HEK293T (cell line): ENCODE results near the gene PLEKHM2.

Source experiments
- BHLHE40 ChIP-seq: fragments of 450-650 bp; IDR thresholded peaks from 2 replicates; pipeline ENCODE4 v1.6.1; 2016; ENCODE audit warnings: mild to moderate bottlenecking, moderate library complexity, borderline replicate concordance
- CTBP1 ChIP-seq: fragments of 450-650 bp; IDR thresholded peaks from 2 replicates; pipeline ENCODE4 v1.6.1; 2016; ENCODE audit warnings: borderline replicate concordance
- ELF4 ChIP-seq: fragments of 450-650 bp; IDR thresholded peaks from 2 replicates; pipeline ENCODE4 v1.6.1; 2017; ENCODE audit warnings: antibody characterized with exemption
- FOXK2 ChIP-seq: fragments of 450-650 bp; IDR thresholded peaks from 2 replicates; pipeline ENCODE4 v1.6.1; 2016; ENCODE audit warnings: mild to moderate bottlenecking
- FOXM1 ChIP-seq: fragments of 450-650 bp; IDR thresholded peaks from 2 replicates; pipeline ENCODE4 v1.6.1; 2017; ENCODE audit warnings: mild to moderate bottlenecking, borderline replicate concordance
- LEF1 ChIP-seq: fragments of 450-650 bp; IDR thresholded peaks from 2 replicates; pipeline ENCODE4 v1.6.1; 2017; ENCODE audit warnings: mild to moderate bottlenecking, borderline replicate concordance
- NFRKB ChIP-seq: fragments of 450-650 bp; IDR thresholded peaks from 2 replicates; pipeline ENCODE4 v1.6.1; 2016; ENCODE audit warnings: mild to moderate bottlenecking, moderate library complexity
- SP1 ChIP-seq: fragments of 450-650 bp; IDR thresholded peaks from 2 replicates; pipeline ENCODE4 v1.6.1; 2017
- SUZ12 ChIP-seq: fragments of 450-650 bp; IDR thresholded peaks from 2 replicates; pipeline ENCODE4 v1.6.1; 2016; ENCODE audit warnings: mild to moderate bottlenecking
- ZNF384 ChIP-seq: fragments of 450-650 bp; IDR thresholded peaks from 2 replicates; pipeline ENCODE4 v1.6.1; 2016
- TF ChIP-seq, protein P1 (sequence below): fragments of 450-650 bp; IDR thresholded peaks from 2 replicates; pipeline ENCODE4 v1.6.1; 2016

DNA sequence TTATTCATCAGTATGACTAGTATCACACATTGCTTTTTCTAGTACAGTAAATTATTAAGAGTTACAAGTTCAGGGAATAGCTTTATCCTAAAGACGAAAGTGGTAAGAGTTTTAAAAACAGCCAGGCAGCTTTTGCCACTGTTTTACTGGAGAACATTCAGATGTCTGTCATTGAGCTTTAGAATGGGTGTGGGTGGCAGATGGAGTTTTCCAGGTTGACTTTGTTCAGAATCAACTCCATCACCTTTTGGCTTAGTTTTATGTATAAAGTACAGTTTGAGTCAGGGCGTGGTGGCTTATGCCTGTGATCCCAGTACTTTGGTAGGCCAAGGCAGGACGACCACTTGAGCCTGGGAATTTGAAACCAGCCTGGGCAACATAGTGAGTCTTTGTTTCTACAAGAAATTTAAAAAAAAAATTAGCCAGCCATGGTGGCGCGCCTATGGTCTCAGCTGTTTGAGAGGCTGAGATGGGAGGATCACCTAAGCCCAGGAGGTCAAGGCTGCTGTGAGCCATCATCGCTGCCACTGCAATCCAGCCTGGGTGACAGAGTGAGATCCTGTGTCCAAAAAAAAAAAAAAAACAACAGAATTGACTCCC lies 29.9 kb upstream of the PLEKHM2 start:
- TF ChIP-seq ZNF384 (no peak), SUZ12 (no peak), LEF1 (no peak), NFRKB (no peak), FOXK2 (no peak), SP1 (no peak), FOXM1 (no peak), BHLHE40 (no peak), ELF4 (no peak), CTBP1 (no peak)
- TF ChIP-seq, protein P1, sequence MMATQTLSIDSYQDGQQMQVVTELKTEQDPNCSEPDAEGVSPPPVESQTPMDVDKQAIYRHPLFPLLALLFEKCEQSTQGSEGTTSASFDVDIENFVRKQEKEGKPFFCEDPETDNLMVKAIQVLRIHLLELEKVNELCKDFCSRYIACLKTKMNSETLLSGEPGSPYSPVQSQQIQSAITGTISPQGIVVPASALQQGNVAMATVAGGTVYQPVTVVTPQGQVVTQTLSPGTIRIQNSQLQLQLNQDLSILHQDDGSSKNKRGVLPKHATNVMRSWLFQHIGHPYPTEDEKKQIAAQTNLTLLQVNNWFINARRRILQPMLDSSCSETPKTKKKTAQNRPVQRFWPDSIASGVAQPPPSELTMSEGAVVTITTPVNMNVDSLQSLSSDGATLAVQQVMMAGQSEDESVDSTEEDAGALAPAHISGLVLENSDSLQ = no peak
